ENCODE measurements around the gene PPM1K.

Gene PPM1K

DNA sequence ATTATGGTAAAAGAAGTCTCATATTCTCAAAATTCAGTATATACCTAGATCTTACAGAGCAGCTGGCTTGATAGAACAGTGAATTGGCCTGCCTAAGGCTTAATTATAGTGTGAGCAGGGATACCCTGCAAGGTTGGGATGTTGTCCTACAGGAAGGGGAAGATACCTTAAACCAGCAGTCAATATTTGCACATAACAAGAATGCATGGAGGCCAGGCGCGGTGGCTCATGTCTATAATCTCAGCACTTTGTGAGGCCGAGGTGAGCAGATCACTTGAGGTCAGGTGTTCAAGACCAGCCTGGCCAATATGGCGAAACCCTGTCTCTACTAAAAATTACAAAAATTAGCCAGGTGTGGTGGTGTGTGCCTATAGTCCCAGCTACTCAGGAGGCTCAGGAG lies 67.2 kb downstream of the PPM1K start:
- no peak for DNase-seq (ENCODE audit: low read depth)

DNA sequence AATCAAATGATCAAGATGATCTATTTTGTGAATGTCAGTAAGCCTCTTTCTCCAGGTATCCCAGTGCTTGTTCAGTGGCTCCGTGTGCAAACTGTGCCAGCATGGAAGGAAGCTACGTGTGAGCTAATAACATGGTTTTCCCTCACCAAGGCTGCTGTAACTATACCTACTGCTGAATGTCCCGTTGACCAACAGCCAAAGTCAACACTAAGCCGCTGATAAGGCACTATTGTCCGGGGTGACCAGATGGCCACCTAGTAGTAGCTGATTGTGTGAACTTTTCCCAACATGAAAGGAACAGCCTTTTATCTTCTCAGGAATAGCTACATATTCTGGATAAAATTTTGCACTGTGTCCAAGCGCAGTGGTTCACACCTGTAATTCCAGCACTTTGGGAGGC lies 68.0 kb downstream of the PPM1K start:
- no peak for DNase-seq (ENCODE audit: low read depth)

DNA sequence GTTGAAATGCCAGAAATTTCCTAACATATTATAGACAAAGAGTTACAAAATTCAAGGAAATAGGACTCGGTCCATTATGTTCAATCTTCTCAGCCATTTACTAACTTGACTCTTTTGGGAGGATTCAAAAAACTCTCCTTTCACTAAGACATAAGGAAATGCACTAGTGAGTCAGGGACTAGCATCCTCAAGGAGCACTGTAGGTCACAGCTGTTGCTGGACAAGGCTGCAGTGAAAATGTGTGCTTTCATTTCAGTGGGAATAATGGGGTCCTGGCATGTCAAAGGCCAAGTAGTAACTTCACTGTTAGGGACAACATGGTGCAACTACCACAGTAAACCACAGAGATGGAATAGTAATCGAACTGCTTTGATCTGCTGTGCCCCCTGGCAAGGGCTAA lies 69.0 kb downstream of the PPM1K start:
- DNase-seq (ENCODE audit: low read depth) = no peak

DNA sequence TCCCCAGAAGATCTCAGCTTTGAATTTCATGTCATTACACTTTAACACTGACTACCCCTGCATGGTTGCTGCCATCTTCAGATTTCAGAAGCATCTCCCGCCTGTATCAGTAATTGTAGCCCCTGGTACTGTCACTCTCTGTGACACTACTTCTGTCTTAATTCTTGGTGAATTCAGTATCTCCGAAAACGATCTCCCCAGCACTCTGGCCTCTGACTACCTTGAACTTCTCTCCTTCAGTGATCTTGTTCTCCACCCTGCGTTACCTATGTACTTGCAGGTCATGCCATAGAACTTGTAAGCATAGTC lies 72.2 kb downstream of the PPM1K start:
- no peak for DNase-seq (ENCODE audit: low read depth)

DNA sequence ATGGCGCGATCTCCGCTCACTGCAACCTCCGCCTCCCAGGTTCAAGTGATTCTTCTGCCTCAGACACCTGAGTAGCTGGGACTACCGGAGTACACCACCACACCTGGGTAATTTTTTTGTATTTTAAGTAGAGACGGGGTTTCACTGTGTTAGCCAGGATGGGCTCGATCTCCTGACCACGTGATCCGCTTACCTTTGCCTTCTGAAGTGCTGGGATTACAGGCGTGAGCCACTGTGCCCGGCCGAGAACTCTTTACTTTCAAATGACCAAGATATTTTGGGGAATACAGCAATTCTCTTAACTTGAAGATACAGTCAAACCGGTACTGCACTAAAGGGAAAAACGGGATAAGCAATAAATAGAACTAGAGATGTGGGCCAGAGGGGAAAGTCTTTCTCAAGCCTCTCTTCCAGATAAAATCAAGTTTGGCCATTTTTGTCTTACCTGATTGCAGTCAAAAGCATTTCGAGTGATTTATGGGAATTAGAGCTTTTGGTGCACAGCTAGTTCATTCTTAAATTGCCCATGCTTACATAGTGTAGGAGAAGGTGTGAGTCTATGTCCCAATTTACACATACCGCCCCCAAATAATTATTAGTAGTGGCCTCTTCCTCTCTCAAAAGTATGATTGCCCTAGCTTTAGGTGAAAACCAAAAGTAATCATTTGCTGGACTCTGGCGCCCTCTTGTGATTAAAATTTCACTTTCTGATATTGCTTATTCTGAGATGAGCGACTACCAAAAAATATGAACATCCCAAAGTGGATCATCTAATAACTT lies 72.7 kb downstream of the PPM1K start:
- DNase-seq (ENCODE audit: low read depth) = peak; percentile 19

DNA sequence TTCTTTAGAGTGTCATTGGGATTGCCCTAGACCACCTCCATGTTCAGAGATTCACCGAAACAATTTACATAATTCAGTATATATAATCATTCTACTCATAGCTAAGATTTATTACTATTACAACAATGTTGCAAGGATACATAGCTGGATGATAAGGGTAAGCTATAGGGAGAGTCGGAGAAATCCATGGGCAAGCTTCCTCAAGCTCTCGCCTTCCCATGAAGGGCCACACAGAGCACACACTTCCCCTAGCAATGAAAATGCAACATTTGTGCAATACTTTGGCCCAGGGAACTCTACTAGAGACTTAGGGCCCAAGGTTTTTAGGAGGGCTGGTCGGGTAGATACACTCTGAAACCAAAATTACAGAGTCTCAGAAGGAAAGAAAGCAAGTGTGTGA lies 76.2 kb downstream of the PPM1K start:
- DNase-seq (ENCODE audit: low read depth) = no peak

Data from stimulated activated CD8-positive, alpha-beta memory T cell treated with anti-CD3 and anti-CD28 coated beads, Interleukin-15, amount 100 ng/mL, for 1 hour (primary cell).